Stimulated activated CD4-positive, alpha-beta T cell treated with anti-CD3 and anti-CD28 coated beads, Interleukin-12 subunit alpha, Interleukin-12 subunit beta, amount 100 ng/mL, for 24 hours (primary cell): ENCODE measurements around the gene DNAAF1.
"Not testable (repeated sequence)": the region's sequence is repeated elsewhere in the genome, so short reads cannot be mapped to it uniquely, and the experiment has no call there.

ENCODE experiments used
- DNase-seq, 2 experiments: peaks; one replicate each; pipeline ENCODE4 v3.0.0-alpha.2; 2020; ENCODE audit warnings: low read depth in 2 of 2

DNAAF1 gene

GRCh38 chr16:84144859-84145639 lies at the start of gene DNAAF1, which contains the start of gene HSDL1:
Gene DNAAF1, plus strand, starts transcription at chr16:84145308. Its CDS starts 133 bp downstream, at chr16:84145441.
Gene HSDL1, minus strand, starts transcription at chr16:84145177. Its CDS starts 13,856 bp downstream, at chr16:84131321.
- DNase-seq = peak; percentile 88 to 89

- no peak for DNase-seq
These were observed 49.6 kb upstream of the DNAAF1 start for GRCh38 chr16:84095466-84095865.

- no peak for DNase-seq
These were observed 48.6 kb upstream of the DNAAF1 start for GRCh38 chr16:84096447-84097005.

- no peak for DNase-seq
These were observed 46.2 kb upstream of the DNAAF1 start for GRCh38 chr16:84098939-84099338.

GRCh38 chr16:84103678-84104077 lies 41.4 kb upstream of the DNAAF1 start:
- no peak for DNase-seq

- DNase-seq = no peak
These were observed 40.9 kb upstream of the DNAAF1 start for GRCh38 chr16:84104231-84104630.

GRCh38 chr16:84105301-84105815 lies 39.8 kb upstream of the DNAAF1 start:
- no peak for DNase-seq

- DNase-seq = no peak
These were observed 39.0 kb upstream of the DNAAF1 start for GRCh38 chr16:84105948-84106740.

- DNase-seq = no peak
These were observed 37.2 kb upstream of the DNAAF1 start for GRCh38 chr16:84107921-84108320.

GRCh38 chr16:84109598-84110335 lies 35.3 kb upstream of the DNAAF1 start:
- DNase-seq = no peak

- no peak for DNase-seq
These were observed 34.6 kb upstream of the DNAAF1 start for GRCh38 chr16:84110527-84110926.

GRCh38 chr16:84111525-84111924 lies 33.6 kb upstream of the DNAAF1 start:
- DNase-seq = no peak

GRCh38 chr16:84111949-84112348 lies 33.2 kb upstream of the DNAAF1 start:
- peak; percentile 8 to 28 for DNase-seq

GRCh38 chr16:84115919-84116719 lies 29.0 kb upstream of the DNAAF1 start:
- DNase-seq = peak; percentile 24 to 35

GRCh38 chr16:84116720-84117493 lies 28.2 kb upstream of the DNAAF1 start, which contains the start of gene MBTPS1:
Gene MBTPS1, minus strand, starts transcription at chr16:84116942. Its CDS starts 15,159 bp downstream, at chr16:84101783.
- DNase-seq = peak; percentile 95 to 98

GRCh38 chr16:84117494-84117843 lies 27.6 kb upstream of the DNAAF1 start:
- peak; percentile 9 to 26 for DNase-seq

- DNase-seq = not testable (repeated sequence)
These were observed 26.8 kb upstream of the DNAAF1 start for GRCh38 chr16:84118315-84118714.

- DNase-seq = no peak
These were observed 25.7 kb upstream of the DNAAF1 start for GRCh38 chr16:84119368-84119767.

GRCh38 chr16:84120023-84120422 lies 25.1 kb upstream of the DNAAF1 start:
- no peak for DNase-seq

GRCh38 chr16:84121007-84121406 lies 24.1 kb upstream of the DNAAF1 start:
- DNase-seq = no peak
